HEK293T (cell line): ENCODE results near the gene IER5L.

Source experiments
- BHLHE40 ChIP-seq: fragments of 450-650 bp; IDR thresholded peaks from 2 replicates; pipeline ENCODE4 v1.6.1; 2016; ENCODE audit warnings: mild to moderate bottlenecking, moderate library complexity, borderline replicate concordance
- FOXM1 ChIP-seq: fragments of 450-650 bp; IDR thresholded peaks from 2 replicates; pipeline ENCODE4 v1.6.1; 2017; ENCODE audit warnings: mild to moderate bottlenecking, borderline replicate concordance

DNA sequence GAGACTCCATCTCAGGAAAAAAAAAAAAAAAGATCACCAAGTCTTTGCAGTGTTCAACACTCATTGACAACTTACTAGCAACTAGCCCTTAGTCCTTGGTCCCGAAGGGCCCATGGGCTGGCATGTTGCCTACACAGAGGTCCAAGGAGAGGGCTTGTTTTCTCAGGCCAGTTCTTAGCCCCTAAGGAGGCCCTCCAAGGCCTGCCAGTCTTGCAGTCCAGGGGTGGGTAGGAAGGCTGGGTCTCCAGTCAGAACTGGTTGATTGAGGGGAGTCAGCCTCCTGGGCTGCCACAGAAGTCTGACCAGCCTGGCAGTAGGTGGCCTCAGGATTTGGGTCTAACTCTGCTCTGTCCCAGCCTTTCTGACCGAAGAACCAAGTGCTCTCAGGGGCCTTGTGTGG is 32.7 kb downstream of the IER5L start:
- TF ChIP-seq BHLHE40 (no peak), FOXM1 (no peak)
